Calu3 (cell line): Measurements from ENCODE around the gene CC2D1A. TPM values are rescaled to one million over a fixed set of nuclear protein-coding genes. Genes with fewer than 3 reads are reported as not detected.

ENCODE experiments used
- BruUV-seq: library from RNA; stranded (reverse); fragments of 400-500 nt; replicated peaks from 2 replicates; lab custom pipeline; 2021; lab: Mats Ljungman, UMichigan
- CTCF ChIA-PET: fragments of 300-600 bp; sonication (Branson Sonifier 250); formaldehyde crosslinking; loops from one replicate; lab custom pipeline; 2022; ENCODE audit warnings: antibody characterized with exemption; lab: Charles Lee
- DNase-seq: peaks from one replicate; pipeline ENCODE4 v3.0.0; 2022
- H3K27ac Mint-ChIP-seq: one replicate; pipeline ENCODE4 v1.8.0; 2022; ENCODE audit warnings: mixed read lengths; ENCODE audit not compliant: unreplicated experiment
- H3K27me3 Mint-ChIP-seq: one replicate; pipeline ENCODE4 v1.8.0; 2022; ENCODE audit warnings: mixed read lengths; ENCODE audit not compliant: unreplicated experiment
- H3K36me3 Mint-ChIP-seq: one replicate; pipeline ENCODE4 v1.8.0; 2022; ENCODE audit warnings: mild to moderate bottlenecking, moderate library complexity, mixed read lengths; ENCODE audit not compliant: insufficient read depth, unreplicated experiment
- H3K4me1 Mint-ChIP-seq: one replicate; pipeline ENCODE4 v1.8.0; 2022; ENCODE audit warnings: mild to moderate bottlenecking, low read depth, mixed read lengths; ENCODE audit not compliant: unreplicated experiment
- H3K4me3 Mint-ChIP-seq: one replicate; pipeline ENCODE4 v1.8.0; 2022; ENCODE audit warnings: mild to moderate bottlenecking, low read depth, moderate library complexity, mixed read lengths; ENCODE audit not compliant: unreplicated experiment
- H3K9me3 Mint-ChIP-seq: one replicate; pipeline ENCODE4 v1.8.0; 2022; ENCODE audit warnings: low read depth, mixed read lengths; ENCODE audit not compliant: unreplicated experiment
- intact Hi-C: fragments of 100-400 bp; cut with micrococcal nuclease; formaldehyde crosslinking; loops from one replicate; pipeline ENCODE4 v1.10.0; 2022; ENCODE audit not compliant: unreplicated experiment
- total RNA-seq: library from RNA; stranded (reverse); gene quantifications from 2 replicates; pipeline ENCODE4 v1.2.3, GENCODE V29; 2022
- TF ChIP-seq, protein P1 (sequence below): fragments of 200-600 bp; IDR thresholded peaks from one replicate; pipeline ENCODE4 v1.8.0; 2022; ENCODE audit warnings: antibody characterized with exemption; ENCODE audit not compliant: unreplicated experiment

CC2D1A gene
- total RNA-seq, 1 experiment from 2014 or later: 41.7 TPM

DNA sequence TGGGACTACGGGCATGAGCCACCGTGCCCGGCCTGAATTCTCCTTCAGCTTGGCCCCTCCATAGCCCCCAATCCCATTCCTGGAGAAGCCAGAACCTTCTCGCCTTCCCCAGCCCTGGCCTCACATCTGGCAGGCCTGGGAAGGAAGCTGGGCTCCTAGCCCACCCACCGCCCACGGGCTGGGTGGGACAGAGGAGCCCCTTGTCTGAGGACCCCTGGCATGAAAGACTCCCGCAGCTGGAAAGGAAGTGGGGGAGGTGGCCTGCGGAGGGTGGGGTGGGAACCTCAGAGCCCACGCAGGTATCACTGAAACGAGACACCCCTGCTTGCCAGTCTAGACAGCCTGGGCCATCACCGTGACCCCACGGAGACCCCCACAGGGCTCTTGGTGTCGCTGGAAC lies 36.7 kb upstream of the CC2D1A start:
- Mint-ChIP-seq H3K4me3 (no peak overlapping the region), H3K36me3 (peaks cover 21% of the 10 kb centered on the region), H3K9me3 (no peaks in the 10 kb centered on the region), H3K27me3 (no peaks in the 10 kb centered on the region), H3K27ac (no peak overlapping the region), H3K4me1 (peaks cover 12% of the 10 kb centered on the region)
- TF ChIP-seq, protein P1, sequence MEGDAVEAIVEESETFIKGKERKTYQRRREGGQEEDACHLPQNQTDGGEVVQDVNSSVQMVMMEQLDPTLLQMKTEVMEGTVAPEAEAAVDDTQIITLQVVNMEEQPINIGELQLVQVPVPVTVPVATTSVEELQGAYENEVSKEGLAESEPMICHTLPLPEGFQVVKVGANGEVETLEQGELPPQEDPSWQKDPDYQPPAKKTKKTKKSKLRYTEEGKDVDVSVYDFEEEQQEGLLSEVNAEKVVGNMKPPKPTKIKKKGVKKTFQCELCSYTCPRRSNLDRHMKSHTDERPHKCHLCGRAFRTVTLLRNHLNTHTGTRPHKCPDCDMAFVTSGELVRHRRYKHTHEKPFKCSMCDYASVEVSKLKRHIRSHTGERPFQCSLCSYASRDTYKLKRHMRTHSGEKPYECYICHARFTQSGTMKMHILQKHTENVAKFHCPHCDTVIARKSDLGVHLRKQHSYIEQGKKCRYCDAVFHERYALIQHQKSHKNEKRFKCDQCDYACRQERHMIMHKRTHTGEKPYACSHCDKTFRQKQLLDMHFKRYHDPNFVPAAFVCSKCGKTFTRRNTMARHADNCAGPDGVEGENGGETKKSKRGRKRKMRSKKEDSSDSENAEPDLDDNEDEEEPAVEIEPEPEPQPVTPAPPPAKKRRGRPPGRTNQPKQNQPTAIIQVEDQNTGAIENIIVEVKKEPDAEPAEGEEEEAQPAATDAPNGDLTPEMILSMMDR: no peak
- BruUV-seq: no TSS peak
- CTCF ChIA-PET: interaction anchor here (0.6 kb wide), 1 partner anchor 175 kb away, joined by 5 read pairs; no protein-coding TSS in a partner anchor
- no peak for DNase-seq
- intact Hi-C loops: no loop called here

DNA sequence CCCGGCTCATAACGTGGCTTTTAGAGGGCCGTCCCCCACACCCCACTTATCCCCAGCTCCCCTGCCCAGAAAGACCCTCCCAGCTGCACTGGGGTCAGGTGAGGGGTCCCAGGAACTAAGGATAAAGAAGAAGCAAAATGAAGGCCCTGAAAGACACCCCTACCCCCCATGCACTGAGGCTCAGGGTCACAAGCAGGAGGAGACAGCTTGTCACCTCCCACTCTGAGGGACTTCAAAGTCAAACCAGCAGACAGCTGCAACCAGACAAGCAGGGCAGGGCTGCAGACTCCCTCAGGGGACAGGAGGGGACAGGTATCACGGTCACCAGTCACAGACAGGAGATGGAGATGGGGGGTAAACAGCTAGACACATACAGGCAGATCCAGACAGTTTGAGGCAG lies 35.1 kb upstream of the CC2D1A start:
- BruUV-seq: no TSS peak
- Mint-ChIP-seq H3K27me3 (no peaks in the 10 kb centered on the region), H3K4me3 (no peak overlapping the region)

DNA sequence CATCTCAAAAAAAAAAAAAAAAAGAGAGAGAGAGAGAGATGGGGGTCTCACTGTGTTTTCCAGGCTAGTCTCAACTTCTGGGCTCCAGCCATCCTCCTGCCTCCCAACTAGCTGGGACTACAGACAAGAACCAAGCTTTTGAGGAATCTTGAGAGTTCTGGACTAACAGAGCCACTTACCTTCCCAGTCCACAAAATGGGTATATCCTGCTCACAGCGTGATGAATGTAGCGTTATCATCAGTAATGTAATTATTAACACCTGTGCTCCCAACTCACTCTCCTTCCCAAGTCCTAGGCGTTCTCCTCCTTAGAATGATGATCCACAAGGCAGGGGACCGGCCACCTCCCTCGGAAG lies 33.7 kb upstream of the CC2D1A start:
- Mint-ChIP-seq H3K27ac (peak overlapping the region; percentile 44), H3K4me3 (peak overlapping the region; percentile 66), H3K27me3 (no peaks in the 10 kb centered on the region), H3K36me3 (peaks cover 7% of the 10 kb centered on the region), H3K4me1 (no peaks in the 10 kb centered on the region), H3K9me3 (no peaks in the 10 kb centered on the region)
- intact Hi-C loops: no loop called here
- no TSS peak for BruUV-seq
- CTCF ChIA-PET: interaction anchor here (0.6 to 0.7 kb wide), 5 partner anchors 14 to 601 kb away, joined by 3 to 11 read pairs (median 3); no protein-coding TSS in a partner anchor
- TF ChIP-seq, protein P1: no peak
- DNase-seq: no peak

More for the DNA sequence above, 35.1 kb upstream of the CC2D1A start:
- DNase-seq: no peak
- intact Hi-C loops: no loop called here
- no peak overlapping the region for H3K27ac Mint-ChIP-seq
- CTCF ChIA-PET: no interaction called here
- H3K36me3 Mint-ChIP-seq: peaks cover 16% of the 10 kb centered on the region
- H3K4me1 Mint-ChIP-seq: peaks cover 7% of the 10 kb centered on the region
- no peaks in the 10 kb centered on the region for H3K9me3 Mint-ChIP-seq
- TF ChIP-seq, protein P1: no peak

DNA sequence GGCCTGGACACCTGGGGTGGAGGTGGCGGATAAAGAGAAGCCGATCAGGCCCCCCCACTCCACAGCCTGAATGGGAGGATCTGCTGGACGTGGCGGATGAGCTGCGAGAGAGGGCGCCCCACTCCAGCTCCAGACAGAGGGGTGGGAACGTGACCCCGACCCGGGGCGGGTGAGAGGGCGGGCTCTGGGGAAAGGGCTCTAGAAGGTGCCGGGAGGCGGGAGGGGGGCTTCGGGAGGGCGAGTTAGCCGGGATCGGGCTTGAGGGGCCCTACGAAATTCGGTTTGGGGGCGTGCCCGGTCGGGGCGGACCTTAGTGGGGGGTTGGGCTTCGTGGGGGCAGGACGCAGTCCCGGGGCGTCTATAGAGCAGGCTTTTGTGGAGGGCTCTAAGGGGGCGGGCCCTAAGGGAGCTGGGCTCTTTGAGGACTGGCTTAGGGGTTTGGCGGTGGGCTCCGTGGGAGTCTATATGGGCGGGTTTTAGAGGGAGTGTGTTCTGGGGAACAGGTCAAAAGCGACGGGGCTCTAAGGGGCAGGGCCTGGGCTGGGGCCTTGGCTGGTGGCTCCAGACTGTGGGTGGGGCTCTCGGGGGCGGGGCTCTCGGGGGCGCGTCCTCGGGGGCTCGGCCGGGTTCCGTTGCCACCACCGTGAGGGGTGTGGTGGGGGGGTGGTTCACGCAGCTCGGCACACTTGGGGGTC lies 33.2 kb upstream of the CC2D1A start:
- H3K9me3 Mint-ChIP-seq: no peaks in the 10 kb centered on the region
- peaks cover 7% of the 10 kb centered on the region for H3K36me3 Mint-ChIP-seq
- H3K4me3 Mint-ChIP-seq: peak overlapping the region; percentile 66
- CTCF ChIA-PET: interaction anchor here (0.6 to 0.7 kb wide), 6 partner anchors 11 to 602 kb away, joined by 3 to 11 read pairs (median 3); no protein-coding TSS in a partner anchor
- H3K4me1 Mint-ChIP-seq: no peaks in the 10 kb centered on the region
- TF ChIP-seq, protein P1: no peak
- no peaks in the 10 kb centered on the region for H3K27me3 Mint-ChIP-seq
- no TSS peak for BruUV-seq
- DNase-seq: no peak
- intact Hi-C loops: no loop called here
- H3K27ac Mint-ChIP-seq: peak overlapping the region; percentile 44
